ENCODE results near the gene ERG28. TPM values are rescaled to one million over a fixed set of nuclear protein-coding genes. Genes with fewer than 3 reads are reported as not detected.

Gene ERG28
- total RNA-seq, 3 donors from 2014 or later, result 14.9 to 16.8 (median 15.9) TPM

- H3K9me3 Mint-ChIP-seq, result no peaks in the 10 kb centered on the region
- DNase-seq (no peak), ATAC-seq (no peak)
- H3K36me3 Mint-ChIP-seq (ENCODE audit: insufficient read depth), result peaks cover 45% of the 10 kb centered on the region
- H3K27me3 Mint-ChIP-seq (ENCODE audit: low read depth), result no peaks in the 10 kb centered on the region
- H3K4me1 Mint-ChIP-seq (ENCODE audit: low read depth), result peaks cover 3% of the 10 kb centered on the region
- H3K4me3 Mint-ChIP-seq, result no peak overlapping the region
These were observed 10.9 kb downstream of the ERG28 start for GRCh38 chr14:75649773-75650172.

GRCh38 chr14:75649337-75649736, 11.3 kb downstream of the ERG28 start:
- H3K4me1 Mint-ChIP-seq (ENCODE audit: low read depth), result peaks cover 3% of the 10 kb centered on the region
- no peaks in the 10 kb centered on the region for H3K27me3 Mint-ChIP-seq (ENCODE audit: low read depth)
- H3K4me3 Mint-ChIP-seq, result no peak overlapping the region
- no peak for DNase-seq
- no peaks in the 10 kb centered on the region for H3K9me3 Mint-ChIP-seq
- H3K36me3 Mint-ChIP-seq (ENCODE audit: insufficient read depth), result peaks cover 45% of the 10 kb centered on the region
- no peak for ATAC-seq

DNA sequence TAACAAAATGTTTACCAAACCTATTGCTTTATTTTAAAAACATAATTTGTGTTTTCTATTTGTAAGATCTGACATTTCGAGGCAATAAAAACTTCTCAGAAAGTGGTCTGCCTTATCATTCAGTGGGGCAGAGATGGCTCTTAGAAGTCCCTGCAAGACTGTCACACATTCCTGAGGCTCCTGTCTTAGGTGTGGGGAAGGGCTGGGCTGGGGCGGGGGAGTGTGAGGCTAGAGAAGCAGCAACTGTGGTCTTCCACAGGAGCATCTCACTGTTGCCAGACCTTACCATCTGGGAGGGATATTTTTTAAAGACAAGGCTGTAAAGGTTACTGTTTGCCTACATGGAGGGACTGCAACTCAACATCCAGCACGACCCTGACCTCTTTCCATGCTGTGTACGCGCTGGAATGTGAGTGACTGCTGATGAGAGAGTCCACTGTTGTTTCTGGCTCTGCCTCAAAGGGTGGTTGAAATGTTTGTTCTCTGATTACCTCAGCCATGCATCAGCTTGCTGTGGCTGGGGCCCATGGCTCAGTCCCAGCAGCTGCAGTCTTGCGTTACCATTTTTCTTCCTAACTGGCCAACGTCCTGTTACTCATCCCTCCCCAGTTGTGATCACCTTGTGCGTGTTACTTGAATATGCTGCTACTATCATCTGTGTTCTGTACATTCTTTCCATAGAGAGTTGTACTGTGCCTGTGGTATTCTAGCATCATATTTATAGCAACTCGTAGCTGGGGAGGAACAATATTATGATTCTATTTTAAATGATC, 12.4 kb downstream of the ERG28 start:
- no peaks in the 10 kb centered on the region for H3K27me3 Mint-ChIP-seq (ENCODE audit: low read depth)
- H3K4me3 Mint-ChIP-seq, result no peak overlapping the region
- DNase-seq, result no peak
- H3K36me3 Mint-ChIP-seq (ENCODE audit: insufficient read depth), result peaks cover 47% of the 10 kb centered on the region
- no peaks in the 10 kb centered on the region for H3K4me1 Mint-ChIP-seq (ENCODE audit: low read depth)
- no peaks in the 10 kb centered on the region for H3K9me3 Mint-ChIP-seq
- no peak for ATAC-seq

- ATAC-seq (no peak), DNase-seq (no peak)
- Mint-ChIP-seq H3K27me3 (ENCODE audit: low read depth) (no peaks in the 10 kb centered on the region), H3K4me3 (no peak overlapping the region), H3K9me3 (no peaks in the 10 kb centered on the region), H3K36me3 (ENCODE audit: insufficient read depth) (peaks cover 47% of the 10 kb centered on the region), H3K4me1 (ENCODE audit: low read depth) (no peaks in the 10 kb centered on the region)
These were observed 13.0 kb downstream of the ERG28 start for GRCh38 chr14:75647640-75648039.

- ATAC-seq, result no peak
- DNase-seq, result no peak
- H3K9me3 Mint-ChIP-seq, result no peaks in the 10 kb centered on the region
- H3K4me1 Mint-ChIP-seq (ENCODE audit: low read depth), result no peaks in the 10 kb centered on the region
- H3K36me3 Mint-ChIP-seq (ENCODE audit: insufficient read depth), result peaks cover 43% of the 10 kb centered on the region
- H3K27me3 Mint-ChIP-seq (ENCODE audit: low read depth), result no peaks in the 10 kb centered on the region
- H3K4me3 Mint-ChIP-seq, result no peak overlapping the region
These were observed 13.9 kb downstream of the ERG28 start for GRCh38 chr14:75646762-75647161.

- H3K4me1 Mint-ChIP-seq (ENCODE audit: low read depth), result no peaks in the 10 kb centered on the region
- H3K4me3 Mint-ChIP-seq, result no peak overlapping the region
- ATAC-seq (no peak), DNase-seq (no peak)
- H3K27me3 Mint-ChIP-seq (ENCODE audit: low read depth), result no peaks in the 10 kb centered on the region
- H3K9me3 Mint-ChIP-seq, result no peaks in the 10 kb centered on the region
- peaks cover 34% of the 10 kb centered on the region for H3K36me3 Mint-ChIP-seq (ENCODE audit: insufficient read depth)
These were observed 15.6 kb downstream of the ERG28 start for GRCh38 chr14:75645056-75645455.

DNA sequence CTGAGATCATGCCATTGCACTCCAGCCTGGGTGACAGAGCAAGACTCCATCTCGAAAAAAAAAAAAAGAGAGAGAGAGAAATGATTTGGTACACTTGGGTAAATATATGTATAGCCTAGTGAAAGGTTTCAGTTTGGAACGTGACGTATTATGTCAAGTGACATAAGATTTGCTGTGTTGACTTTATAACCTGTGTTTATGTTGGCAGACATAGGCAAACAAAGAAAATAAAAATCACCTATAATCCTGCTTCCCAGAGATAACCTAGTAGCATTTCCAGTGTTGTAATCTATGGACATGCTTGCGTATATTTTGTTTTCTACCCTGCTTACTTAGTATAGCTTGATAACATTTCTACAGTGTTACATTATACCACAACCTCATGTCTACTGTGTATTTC, 16.7 kb downstream of the ERG28 start:
- Mint-ChIP-seq H3K4me1 (ENCODE audit: low read depth) (no peaks in the 10 kb centered on the region), H3K36me3 (ENCODE audit: insufficient read depth) (peaks cover 29% of the 10 kb centered on the region), H3K27me3 (ENCODE audit: low read depth) (no peaks in the 10 kb centered on the region), H3K9me3 (no peaks in the 10 kb centered on the region), H3K4me3 (no peak overlapping the region)
- DNase-seq, result no peak
- no peak for ATAC-seq

- no peak for DNase-seq
- Mint-ChIP-seq H3K4me3 (no peak overlapping the region), H3K4me1 (ENCODE audit: low read depth) (no peaks in the 10 kb centered on the region), H3K27me3 (ENCODE audit: low read depth) (no peaks in the 10 kb centered on the region), H3K36me3 (ENCODE audit: insufficient read depth) (peaks cover 20% of the 10 kb centered on the region), H3K9me3 (no peaks in the 10 kb centered on the region)
- no peak for ATAC-seq
These were observed 19.8 kb downstream of the ERG28 start for GRCh38 chr14:75640876-75641275.

- DNase-seq (no peak), ATAC-seq (no peak)
- Mint-ChIP-seq H3K4me3 (no peak overlapping the region), H3K27me3 (ENCODE audit: low read depth) (no peaks in the 10 kb centered on the region), H3K4me1 (ENCODE audit: low read depth) (no peaks in the 10 kb centered on the region), H3K9me3 (no peaks in the 10 kb centered on the region), H3K36me3 (ENCODE audit: insufficient read depth) (peaks cover 15% of the 10 kb centered on the region)
These were observed 24.5 kb downstream of the ERG28 start for GRCh38 chr14:75636100-75636692.

DNA sequence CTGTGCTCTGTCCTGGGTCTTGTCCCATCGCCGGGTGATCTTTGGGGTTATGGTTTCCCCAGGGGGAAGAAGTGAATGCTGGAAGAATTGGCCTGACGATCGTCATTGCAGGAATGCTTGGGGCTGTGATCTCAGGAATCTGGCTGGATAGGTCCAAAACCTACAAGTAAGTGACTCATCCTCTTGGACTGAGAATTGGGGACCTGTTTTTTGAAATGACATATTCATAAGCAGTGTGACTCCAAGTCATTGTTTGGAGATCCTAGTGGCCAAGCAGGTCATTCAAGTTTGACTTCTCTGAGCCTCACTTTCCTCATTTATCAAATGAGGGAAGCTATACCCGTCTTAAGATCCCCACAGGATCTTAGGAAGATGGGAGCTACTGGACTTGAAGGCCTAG, 25.8 kb downstream of the ERG28 start:
- Mint-ChIP-seq H3K4me1 (ENCODE audit: low read depth) (no peaks in the 10 kb centered on the region), H3K9me3 (no peaks in the 10 kb centered on the region), H3K4me3 (no peak overlapping the region), H3K27me3 (ENCODE audit: low read depth) (no peaks in the 10 kb centered on the region), H3K36me3 (ENCODE audit: insufficient read depth) (peaks cover 12% of the 10 kb centered on the region)
- DNase-seq (no peak), ATAC-seq (no peak)

- ATAC-seq (no peak), DNase-seq (no peak)
- H3K27me3 Mint-ChIP-seq (ENCODE audit: low read depth), result no peaks in the 10 kb centered on the region
- H3K4me3 Mint-ChIP-seq, result no peak overlapping the region
- no peaks in the 10 kb centered on the region for H3K9me3 Mint-ChIP-seq
- H3K4me1 Mint-ChIP-seq (ENCODE audit: low read depth), result no peaks in the 10 kb centered on the region
- peaks cover 7% of the 10 kb centered on the region for H3K36me3 Mint-ChIP-seq (ENCODE audit: insufficient read depth)
These were observed 29.2 kb downstream of the ERG28 start for GRCh38 chr14:75631453-75631831.

- H3K4me1 Mint-ChIP-seq (ENCODE audit: low read depth), result no peaks in the 10 kb centered on the region
- H3K4me3 Mint-ChIP-seq, result no peak overlapping the region
- no peak for ATAC-seq
- no peak for DNase-seq
- H3K36me3 Mint-ChIP-seq (ENCODE audit: insufficient read depth), result peaks cover 7% of the 10 kb centered on the region
- no peaks in the 10 kb centered on the region for H3K9me3 Mint-ChIP-seq
- H3K27me3 Mint-ChIP-seq (ENCODE audit: low read depth), result no peaks in the 10 kb centered on the region
These were observed 29.8 kb downstream of the ERG28 start for GRCh38 chr14:75630695-75631452.

DNA sequence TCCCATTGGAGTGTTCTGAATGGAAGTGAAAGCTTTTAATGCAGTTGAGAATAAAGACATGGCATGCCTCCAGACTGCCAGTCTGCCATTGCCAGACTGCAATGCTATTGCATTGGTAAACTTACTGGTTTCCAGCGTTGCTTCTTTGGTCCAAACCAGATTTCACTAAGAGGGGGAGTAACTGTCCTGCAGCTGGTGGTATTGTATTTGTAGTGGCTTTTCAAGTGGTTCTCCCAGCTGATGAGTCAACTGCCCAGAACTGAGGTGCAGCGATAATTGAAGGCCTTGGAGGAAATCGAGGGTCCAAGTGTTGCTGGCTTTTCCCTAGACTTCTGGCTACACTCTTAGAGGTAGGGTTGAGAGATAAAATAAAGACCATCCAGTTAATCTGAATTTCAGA, 31.9 kb downstream of the ERG28 start:
- no peaks in the 10 kb centered on the region for H3K4me1 Mint-ChIP-seq (ENCODE audit: low read depth)
- no peak overlapping the region for H3K4me3 Mint-ChIP-seq
- H3K36me3 Mint-ChIP-seq (ENCODE audit: insufficient read depth), result peaks cover 6% of the 10 kb centered on the region
- H3K27me3 Mint-ChIP-seq (ENCODE audit: low read depth), result no peaks in the 10 kb centered on the region
- ATAC-seq (no peak), DNase-seq (no peak)
- H3K9me3 Mint-ChIP-seq, result no peaks in the 10 kb centered on the region

DNA sequence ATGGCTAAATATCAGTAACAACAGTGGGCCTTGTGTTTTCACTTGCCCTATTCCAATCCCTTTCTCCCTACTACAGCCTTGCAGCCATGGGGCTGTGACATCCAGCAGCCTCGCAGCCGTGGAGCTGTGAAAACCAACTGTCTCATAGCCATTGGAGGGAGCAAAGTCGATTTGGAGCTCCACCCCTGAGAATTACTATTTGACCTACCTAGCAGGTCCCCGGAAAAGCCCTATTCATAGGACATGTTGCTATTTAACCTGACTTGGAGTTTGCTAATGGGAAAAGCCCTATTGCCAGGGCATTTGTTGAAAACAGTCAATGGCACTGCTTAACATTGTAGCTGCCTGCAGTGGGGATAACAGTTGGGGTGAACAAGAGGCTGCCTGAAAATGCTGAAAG, 33.3 kb downstream of the ERG28 start:
- Mint-ChIP-seq H3K27me3 (ENCODE audit: low read depth) (no peaks in the 10 kb centered on the region), H3K36me3 (ENCODE audit: insufficient read depth) (peaks cover 4% of the 10 kb centered on the region), H3K4me3 (no peak overlapping the region), H3K9me3 (no peaks in the 10 kb centered on the region), H3K4me1 (ENCODE audit: low read depth) (no peaks in the 10 kb centered on the region)
- ATAC-seq (no peak), DNase-seq (no peak)

- DNase-seq (no peak), ATAC-seq (no peak)
- Mint-ChIP-seq H3K9me3 (no peaks in the 10 kb centered on the region), H3K36me3 (ENCODE audit: insufficient read depth) (peaks cover 4% of the 10 kb centered on the region), H3K4me3 (no peak overlapping the region), H3K4me1 (ENCODE audit: low read depth) (no peaks in the 10 kb centered on the region), H3K27me3 (ENCODE audit: low read depth) (no peaks in the 10 kb centered on the region)
These were observed 33.8 kb downstream of the ERG28 start for GRCh38 chr14:75626863-75627262.
